Measurements from ENCODE around the gene KLK3. TPM values are rescaled to one million over a fixed set of nuclear protein-coding genes. Genes with fewer than 3 reads are reported as not detected.

KLK3 gene
- total and polyA plus RNA-seq, 2 experiments from 2014 or later, result not detected

DNA sequence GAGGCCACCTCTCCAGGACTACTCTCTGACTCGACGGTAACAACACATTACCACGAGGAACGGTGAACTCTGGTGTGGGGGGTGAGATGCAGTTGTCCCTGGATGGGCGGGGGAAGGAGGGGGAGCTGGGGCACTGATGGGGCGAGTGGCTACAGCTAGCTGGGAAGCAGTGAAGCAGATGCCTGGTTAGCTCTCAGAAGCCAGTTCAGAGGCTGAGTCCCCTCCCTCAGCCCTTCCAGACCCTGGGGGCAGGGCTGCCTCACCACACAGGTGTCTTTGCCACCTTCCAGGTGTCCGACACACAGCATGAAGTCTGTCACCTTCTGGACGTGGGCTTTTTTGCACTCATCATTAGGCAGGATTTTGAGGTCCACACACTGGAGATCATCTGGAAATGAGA is 35.1 kb upstream of the KLK3 start:
- H3K27ac ChIP-seq, result no peak overlapping the region
- H3K4me2 ChIP-seq, result peak overlapping the region; percentile 67
- H3K36me3 ChIP-seq (replicated peaks; ENCODE audit: insufficient read depth, low read depth), result no peaks in the 10 kb centered on the region
- no peaks in the 10 kb centered on the region for H3K79me2 ChIP-seq
- no peaks in the 10 kb centered on the region for H3K9me3 ChIP-seq (ENCODE audit: low read depth)
- H4K20me1 ChIP-seq (ENCODE audit: insufficient read depth, poor library complexity, severe bottlenecking), result no peaks in the 10 kb centered on the region
- TF ChIP-seq, protein P1, sequence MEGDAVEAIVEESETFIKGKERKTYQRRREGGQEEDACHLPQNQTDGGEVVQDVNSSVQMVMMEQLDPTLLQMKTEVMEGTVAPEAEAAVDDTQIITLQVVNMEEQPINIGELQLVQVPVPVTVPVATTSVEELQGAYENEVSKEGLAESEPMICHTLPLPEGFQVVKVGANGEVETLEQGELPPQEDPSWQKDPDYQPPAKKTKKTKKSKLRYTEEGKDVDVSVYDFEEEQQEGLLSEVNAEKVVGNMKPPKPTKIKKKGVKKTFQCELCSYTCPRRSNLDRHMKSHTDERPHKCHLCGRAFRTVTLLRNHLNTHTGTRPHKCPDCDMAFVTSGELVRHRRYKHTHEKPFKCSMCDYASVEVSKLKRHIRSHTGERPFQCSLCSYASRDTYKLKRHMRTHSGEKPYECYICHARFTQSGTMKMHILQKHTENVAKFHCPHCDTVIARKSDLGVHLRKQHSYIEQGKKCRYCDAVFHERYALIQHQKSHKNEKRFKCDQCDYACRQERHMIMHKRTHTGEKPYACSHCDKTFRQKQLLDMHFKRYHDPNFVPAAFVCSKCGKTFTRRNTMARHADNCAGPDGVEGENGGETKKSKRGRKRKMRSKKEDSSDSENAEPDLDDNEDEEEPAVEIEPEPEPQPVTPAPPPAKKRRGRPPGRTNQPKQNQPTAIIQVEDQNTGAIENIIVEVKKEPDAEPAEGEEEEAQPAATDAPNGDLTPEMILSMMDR (IDR thresholded peaks at IDR 0.05; ENCODE audit: poor library complexity), result no peak
- TF ChIP-seq EZH2phosphoT487 (IDR thresholded peaks at IDR 0.05; ENCODE audit: low read depth, severe bottlenecking, unreplicated experiment) (no peak), EZH2 (IDR thresholded peaks at IDR 0.05; ENCODE audit: borderline replicate concordance) (no peak)
- 49% methylated on average over 8 of the region's 8 CpGs for WGBS (ENCODE audit: low lambda C conversion rate, missing lambda C conversion rate)
- H3K9me2 ChIP-seq (replicated peaks; ENCODE audit: insufficient read depth), result no peaks in the 10 kb centered on the region
- no peak overlapping the region for H3K4me3 ChIP-seq
- peaks cover 10% of the 10 kb centered on the region for H3K4me1 ChIP-seq (ENCODE audit: insufficient read depth)
- no peak overlapping the region for H2AFZ ChIP-seq
- no peak for DNase-seq (ENCODE audit: low spot score)
- peaks cover 58% of the 10 kb centered on the region for H3K27me3 ChIP-seq

DNA sequence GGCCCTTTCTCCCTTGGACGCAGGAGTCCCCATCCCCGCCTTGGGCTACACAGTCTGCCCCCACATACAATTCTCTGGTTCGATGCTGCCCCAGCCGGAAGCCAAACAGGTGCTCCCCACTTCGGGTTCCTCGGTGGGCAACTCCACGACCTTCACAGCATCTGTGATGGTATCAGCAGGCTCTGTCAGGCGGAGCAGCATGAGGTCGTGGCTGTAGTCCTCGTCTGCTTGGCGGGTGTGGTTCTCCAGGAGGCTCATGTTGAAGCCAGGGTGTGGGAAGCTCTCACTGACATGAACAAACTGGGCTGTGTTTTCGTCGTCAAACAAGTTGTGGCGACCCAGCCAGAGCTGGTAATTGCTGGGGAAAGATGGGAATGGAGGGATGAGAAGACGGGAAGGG is 34.6 kb upstream of the KLK3 start:
- no peak for DNase-seq (ENCODE audit: low spot score)
- H3K4me3 ChIP-seq, result no peak overlapping the region
- peaks cover 58% of the 10 kb centered on the region for H3K27me3 ChIP-seq
- H3K4me2 ChIP-seq, result peak overlapping the region; percentile 67
- peaks cover 10% of the 10 kb centered on the region for H3K4me1 ChIP-seq (ENCODE audit: insufficient read depth)
- no peaks in the 10 kb centered on the region for H3K79me2 ChIP-seq
- no peaks in the 10 kb centered on the region for H4K20me1 ChIP-seq (ENCODE audit: insufficient read depth, poor library complexity, severe bottlenecking)
- no peaks in the 10 kb centered on the region for H3K9me2 ChIP-seq (replicated peaks; ENCODE audit: insufficient read depth)
- H3K27ac ChIP-seq, result peak overlapping the region; percentile 45
- no peak for TF ChIP-seq EZH2 (IDR thresholded peaks at IDR 0.05; ENCODE audit: borderline replicate concordance)
- no peak overlapping the region for H2AFZ ChIP-seq
- H3K36me3 ChIP-seq (replicated peaks; ENCODE audit: insufficient read depth, low read depth), result no peaks in the 10 kb centered on the region
- H3K9me3 ChIP-seq (ENCODE audit: low read depth), result no peaks in the 10 kb centered on the region
- WGBS (ENCODE audit: low lambda C conversion rate, missing lambda C conversion rate), result 16% methylated on average over 15 of the region's 15 CpGs

DNA sequence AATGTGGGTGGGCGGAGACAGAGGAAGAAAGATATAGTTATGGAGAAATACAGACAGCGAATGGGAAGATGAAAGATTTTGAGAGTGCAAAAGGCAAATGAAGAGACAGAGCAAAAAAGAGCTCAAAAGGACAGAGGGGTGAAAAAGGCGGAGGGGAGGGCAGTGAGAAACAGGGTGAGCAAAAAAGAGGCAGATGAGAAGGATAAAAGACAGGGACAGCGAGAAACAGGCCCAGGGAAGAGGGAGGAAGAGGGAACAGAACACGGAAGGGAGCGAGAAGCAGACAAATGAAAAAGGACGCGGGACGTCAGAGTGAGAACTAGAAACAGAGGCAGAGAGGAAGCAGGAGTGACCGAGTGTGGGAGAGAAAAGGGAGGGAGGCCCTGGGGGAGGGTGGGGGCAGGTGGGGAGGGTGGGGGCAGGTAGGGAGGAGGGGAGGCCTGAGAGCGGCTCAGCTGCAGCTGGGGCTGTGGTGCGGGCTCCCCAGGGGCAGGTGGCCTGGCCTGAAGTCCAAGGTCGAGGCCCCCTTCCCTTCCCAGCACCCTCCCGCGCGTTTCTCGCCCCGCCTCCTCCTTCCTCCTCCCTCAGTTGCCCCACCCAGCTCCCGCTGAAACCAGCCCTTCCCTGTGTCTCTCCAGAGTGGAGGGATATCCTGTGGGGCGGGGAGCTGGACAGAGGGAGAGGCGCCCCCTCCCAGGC is 34.0 kb upstream of the KLK3 start:
- no peaks in the 10 kb centered on the region for H3K36me3 ChIP-seq (replicated peaks; ENCODE audit: insufficient read depth, low read depth)
- peak overlapping the region; percentile 67 for H3K4me2 ChIP-seq
- no peaks in the 10 kb centered on the region for H3K9me2 ChIP-seq (replicated peaks; ENCODE audit: insufficient read depth)
- H3K9me3 ChIP-seq (ENCODE audit: low read depth), result no peaks in the 10 kb centered on the region
- 12% methylated on average over 12 of the region's 21 CpGs for WGBS (ENCODE audit: low lambda C conversion rate, missing lambda C conversion rate)
- H3K4me1 ChIP-seq (ENCODE audit: insufficient read depth), result peaks cover 10% of the 10 kb centered on the region
- no peak overlapping the region for H2AFZ ChIP-seq
- no peaks in the 10 kb centered on the region for H3K79me2 ChIP-seq
- TF ChIP-seq EZH2phosphoT487 (IDR thresholded peaks at IDR 0.05; ENCODE audit: low read depth, severe bottlenecking, unreplicated experiment), result no peak
- TF ChIP-seq, protein P1 (IDR thresholded peaks at IDR 0.05; ENCODE audit: poor library complexity), result no peak
- TF ChIP-seq EZH2 (IDR thresholded peaks at IDR 0.05; ENCODE audit: borderline replicate concordance), result no peak
- H3K4me3 ChIP-seq, result no peak overlapping the region
- H3K27me3 ChIP-seq, result peaks cover 53% of the 10 kb centered on the region
- H4K20me1 ChIP-seq (ENCODE audit: insufficient read depth, poor library complexity, severe bottlenecking), result no peaks in the 10 kb centered on the region
- DNase-seq (ENCODE audit: low spot score), result peak; percentile 71
- H3K27ac ChIP-seq, result peak overlapping the region; percentile 45

DNA sequence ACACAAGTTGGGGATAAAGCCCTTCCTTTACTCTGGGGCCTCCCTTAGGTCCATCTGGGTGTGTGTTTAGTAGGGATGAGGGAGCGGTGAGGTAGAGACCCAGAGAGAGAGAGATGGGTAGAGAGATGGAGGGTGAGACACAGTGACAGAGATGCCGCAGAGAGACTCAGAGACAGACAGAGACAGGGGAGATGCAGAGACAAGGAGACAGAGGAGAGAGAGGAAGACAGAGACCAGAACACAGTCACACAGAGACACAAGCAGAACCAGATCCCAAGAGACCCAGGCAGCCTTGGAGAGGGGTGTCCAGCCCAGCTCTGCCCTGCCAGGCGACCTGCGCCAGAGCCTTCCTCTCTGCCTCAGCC is 33.5 kb upstream of the KLK3 start:
- no peaks in the 10 kb centered on the region for H3K36me3 ChIP-seq (replicated peaks; ENCODE audit: insufficient read depth, low read depth)
- no peak overlapping the region for H3K4me3 ChIP-seq
- no peaks in the 10 kb centered on the region for H3K9me2 ChIP-seq (replicated peaks; ENCODE audit: insufficient read depth)
- H3K9me3 ChIP-seq (ENCODE audit: low read depth), result no peaks in the 10 kb centered on the region
- no peak overlapping the region for H3K27ac ChIP-seq
- no peak for DNase-seq (ENCODE audit: low spot score)
- H3K79me2 ChIP-seq, result no peaks in the 10 kb centered on the region
- no peak overlapping the region for H2AFZ ChIP-seq
- WGBS (ENCODE audit: low lambda C conversion rate, missing lambda C conversion rate), result 91% methylated on average over 4 of the region's 4 CpGs
- H4K20me1 ChIP-seq (ENCODE audit: insufficient read depth, poor library complexity, severe bottlenecking), result no peaks in the 10 kb centered on the region
- H3K27me3 ChIP-seq, result peaks cover 48% of the 10 kb centered on the region
- TF ChIP-seq, protein P1 (IDR thresholded peaks at IDR 0.05; ENCODE audit: poor library complexity), result no peak
- no peak for TF ChIP-seq EZH2 (IDR thresholded peaks at IDR 0.05; ENCODE audit: borderline replicate concordance)
- TF ChIP-seq EZH2phosphoT487 (IDR thresholded peaks at IDR 0.05; ENCODE audit: low read depth, severe bottlenecking, unreplicated experiment), result no peak
- peak overlapping the region; percentile 67 for H3K4me2 ChIP-seq
- H3K4me1 ChIP-seq (ENCODE audit: insufficient read depth), result peaks cover 10% of the 10 kb centered on the region

Measured in hepatocyte (in vitro differentiated cells).